CD4-positive, alpha-beta T cell (primary cell): ENCODE measurements around the gene ZNF385C. TPM values are rescaled to one million over a fixed set of nuclear protein-coding genes. Genes with fewer than 3 reads are reported as not detected.
A peak's percentile ranks its signal among the peaks of the same experiment; 100 is the strongest.
"Not testable (repeated sequence)": the region's sequence is repeated elsewhere in the genome, so short reads cannot be mapped to it uniquely, and the experiment has no call there.

ENCODE experiments used
- ATAC-seq: fragments of 200-7000 bp; cut with Tn5 transposase; one replicate; pipeline ENCODE4 v1.10.0; 2022; ENCODE audit warnings: mild to moderate bottlenecking; ENCODE audit not compliant: poor library complexity
- CTCF ChIA-PET: fragments of 350-600 bp; sonication (Branson Sonifier 250); formaldehyde crosslinking; loops from one replicate; lab custom pipeline; 2021; ENCODE audit warnings: antibody characterized with exemption, inconsistent platforms; lab: Charles Lee
- POLR2A ChIA-PET: fragments of 350-600 bp; sonication (Branson Sonifier 250); formaldehyde crosslinking; loops from one replicate; lab custom pipeline; 2021; ENCODE audit warnings: antibody characterized with exemption, inconsistent platforms; lab: Charles Lee
- DNase-seq, 14 experiments: peaks; one replicate each; pipeline ENCODE4 v3.0.0-alpha.2; 2013 to 2020; ENCODE audit warnings: mixed read lengths in 2 of 14
- H3K27ac ChIP-seq, 2 donors: one replicate each; pipeline versions ENCODE4 v1.5.1 to v1.7.0; 2013; ENCODE audit warnings: low read length in 2 of 2, low read depth in 1 of 2, mild to moderate bottlenecking in 1 of 2
- H3K27me3 ChIP-seq, 2 experiments: 1 replicate in 1 of 2; 2 replicates in 1 of 2; pipeline versions ENCODE4 v1.6.1 to v1.7.0; 2013; ENCODE audit warnings: low read length in 2 of 2, control low read depth in 1 of 2, mild to moderate bottlenecking in 1 of 2, moderate library complexity in 1 of 2; ENCODE audit not compliant: insufficient read depth in 2 of 2, control insufficient read depth in 1 of 2
- H3K36me3 ChIP-seq: one replicate; pipeline ENCODE4 v1.6.1; 2013; ENCODE audit warnings: low read length, control low read depth; ENCODE audit not compliant: insufficient read depth
- H3K4me1 ChIP-seq: one replicate; pipeline ENCODE4 v1.6.1; 2013; ENCODE audit warnings: low read length, control low read depth; ENCODE audit not compliant: insufficient read depth
- H3K4me3 ChIP-seq: one replicate; pipeline ENCODE4 v1.5.1; 2013; ENCODE audit warnings: mild to moderate bottlenecking, low read length, moderate library complexity
- H3K9me3 ChIP-seq, 2 experiments: 1 replicate in 1 of 2; 2 replicates in 1 of 2; pipeline versions ENCODE4 v1.6.1 to v1.7.0; 2013; ENCODE audit warnings: low read length in 2 of 2, mild to moderate bottlenecking in 2 of 2, control low read depth in 1 of 2, moderate library complexity in 1 of 2; ENCODE audit not compliant: control insufficient read depth in 1 of 2, insufficient read depth in 1 of 2
- H3K27ac Mint-ChIP-seq: one replicate; pipeline ENCODE4 v1.8.0; 2020; ENCODE audit warnings: mixed read lengths
- H3K27me3 Mint-ChIP-seq: one replicate; pipeline ENCODE4 v1.8.0; 2021; ENCODE audit warnings: mixed read lengths
- H3K36me3 Mint-ChIP-seq: one replicate; pipeline ENCODE4 v1.8.0; 2021; ENCODE audit warnings: low read depth, mixed read lengths
- H3K4me1 Mint-ChIP-seq: one replicate; pipeline ENCODE4 v1.8.0; 2021; ENCODE audit warnings: low read depth, mixed read lengths
- H3K4me3 Mint-ChIP-seq: one replicate; pipeline ENCODE4 v1.8.0; 2020; ENCODE audit warnings: mild to moderate bottlenecking, mixed read lengths
- H3K9me3 Mint-ChIP-seq: one replicate; pipeline ENCODE4 v1.8.0; 2020; ENCODE audit warnings: mixed read lengths
- intact Hi-C, 2 experiments: fragments of 100-400 bp; cut with DNase I in 1 of 2; cut with micrococcal nuclease in 1 of 2; formaldehyde crosslinking; loops; one replicate each; pipeline versions ENCODE4 v1.15.1 to v1.9.0; 2023 to 2025; cut with DNase I, micrococcal nuclease
- total RNA-seq, 174 experiments: library from RNA in 2 of 174; stranded (reverse) in 2 of 174; gene quantifications; one replicate each; pipeline ENCODE4 v1.2.3 and lab custom pipeline; 2021 to 2026
- TF ChIP-seq, protein P1 (sequence below): fragments of 200-600 bp; IDR thresholded peaks from one replicate; pipeline ENCODE4 v1.8.0; 2022; ENCODE audit warnings: antibody characterized with exemption, mild to moderate bottlenecking

Gene ZNF385C
- total RNA-seq, 2 experiments from 2014 or later, result 0.20 TPM; not detected in 1

DNA sequence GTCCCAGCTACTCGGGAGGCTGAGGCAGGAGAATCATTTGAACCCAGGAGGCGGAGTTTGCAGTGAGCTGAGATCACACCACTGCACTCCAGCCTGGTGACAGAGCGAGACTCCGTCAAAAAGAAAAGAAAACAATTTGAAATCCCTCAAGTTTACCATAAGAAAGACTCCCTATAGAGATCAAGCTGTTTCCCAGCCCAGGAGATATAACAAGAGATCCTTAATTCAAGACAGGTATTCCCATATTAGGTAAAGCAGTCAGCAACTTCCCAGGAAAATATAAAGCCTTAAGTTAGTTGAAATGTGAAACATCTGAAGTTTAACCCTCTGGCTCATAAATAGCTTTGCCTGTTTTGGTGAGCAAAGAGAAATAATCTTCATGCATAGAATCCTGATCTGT is 85.9 kb downstream of the ZNF385C start:
- H3K9me3 ChIP-seq, H3K4me3 ChIP-seq, H3K27ac Mint-ChIP-seq, H3K27me3 ChIP-seq, H3K27me3 Mint-ChIP-seq, H3K9me3 Mint-ChIP-seq, POLR2A ChIA-PET, DNase-seq, ATAC-seq, intact Hi-C loops, H3K27ac ChIP-seq: not testable (repeated sequence)
- CTCF ChIA-PET, result interaction anchor here (1.1 kb wide), 1 partner anchor 49 kb away, joined by 3 read pairs; no protein-coding TSS in a partner anchor
- Mint-ChIP-seq H3K4me1 (peaks cover 70% of the 10 kb centered on the region), H3K36me3 (peaks cover 50% of the 10 kb centered on the region), H3K4me3 (peak overlapping the region; percentile 7)
- peaks cover 61% of the 10 kb centered on the region for H3K4me1 ChIP-seq
- peaks cover 17% of the 10 kb centered on the region for H3K36me3 ChIP-seq

DNA sequence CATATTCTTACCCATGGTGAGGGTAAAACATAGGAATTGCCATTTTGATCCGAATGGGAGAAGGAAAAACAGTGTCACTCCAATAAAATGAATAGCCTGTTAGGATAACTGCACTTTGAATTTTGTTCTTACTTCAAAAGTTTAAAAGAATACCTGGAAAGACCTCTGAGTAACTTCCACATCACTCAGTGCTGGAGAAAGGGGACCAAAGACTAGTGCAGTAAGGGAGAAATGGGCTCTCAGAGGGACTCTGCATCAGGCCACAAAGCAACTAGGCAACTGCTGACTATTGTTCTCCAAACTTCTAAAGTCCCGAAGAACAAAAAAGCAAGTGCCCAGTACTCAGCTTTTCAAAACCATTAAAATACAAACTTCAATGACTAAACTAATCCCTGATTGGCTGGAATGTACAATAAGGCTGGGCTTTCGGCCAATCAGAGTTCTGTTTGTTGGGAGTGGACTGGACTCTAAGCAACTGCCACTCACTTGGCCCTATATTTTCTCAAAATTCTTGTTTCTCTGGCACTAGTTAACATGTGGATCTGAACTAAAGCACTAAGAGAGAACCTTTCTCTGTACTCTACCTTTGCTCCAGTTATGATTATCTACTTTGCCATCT is 87.3 kb downstream of the ZNF385C start:
- ChIA-PET POLR2A (no interaction called here), CTCF (no interaction called here)
- peaks cover 61% of the 10 kb centered on the region for H3K4me1 Mint-ChIP-seq
- intact Hi-C loops, result no loop called here
- Histone ChIP-seq H3K27me3 (no peaks in the 10 kb centered on the region), H3K27ac (no peak overlapping the region), H3K9me3 (no peaks in the 10 kb centered on the region), H3K36me3 (peaks cover 17% of the 10 kb centered on the region), H3K4me3 (no peak overlapping the region), H3K4me1 (peaks cover 55% of the 10 kb centered on the region)
- H3K27me3 Mint-ChIP-seq, result no peaks in the 10 kb centered on the region
- peak overlapping the region; percentile 10 for H3K27ac Mint-ChIP-seq
- no peaks in the 10 kb centered on the region for H3K9me3 Mint-ChIP-seq
- H3K36me3 Mint-ChIP-seq, result peaks cover 42% of the 10 kb centered on the region
- no peak for ATAC-seq
- peak overlapping the region; percentile 25 for H3K4me3 Mint-ChIP-seq
- DNase-seq, result peak in 1 of 14 experiments; percentile 22
- TF ChIP-seq, protein P1, sequence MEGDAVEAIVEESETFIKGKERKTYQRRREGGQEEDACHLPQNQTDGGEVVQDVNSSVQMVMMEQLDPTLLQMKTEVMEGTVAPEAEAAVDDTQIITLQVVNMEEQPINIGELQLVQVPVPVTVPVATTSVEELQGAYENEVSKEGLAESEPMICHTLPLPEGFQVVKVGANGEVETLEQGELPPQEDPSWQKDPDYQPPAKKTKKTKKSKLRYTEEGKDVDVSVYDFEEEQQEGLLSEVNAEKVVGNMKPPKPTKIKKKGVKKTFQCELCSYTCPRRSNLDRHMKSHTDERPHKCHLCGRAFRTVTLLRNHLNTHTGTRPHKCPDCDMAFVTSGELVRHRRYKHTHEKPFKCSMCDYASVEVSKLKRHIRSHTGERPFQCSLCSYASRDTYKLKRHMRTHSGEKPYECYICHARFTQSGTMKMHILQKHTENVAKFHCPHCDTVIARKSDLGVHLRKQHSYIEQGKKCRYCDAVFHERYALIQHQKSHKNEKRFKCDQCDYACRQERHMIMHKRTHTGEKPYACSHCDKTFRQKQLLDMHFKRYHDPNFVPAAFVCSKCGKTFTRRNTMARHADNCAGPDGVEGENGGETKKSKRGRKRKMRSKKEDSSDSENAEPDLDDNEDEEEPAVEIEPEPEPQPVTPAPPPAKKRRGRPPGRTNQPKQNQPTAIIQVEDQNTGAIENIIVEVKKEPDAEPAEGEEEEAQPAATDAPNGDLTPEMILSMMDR, result no peak

DNA sequence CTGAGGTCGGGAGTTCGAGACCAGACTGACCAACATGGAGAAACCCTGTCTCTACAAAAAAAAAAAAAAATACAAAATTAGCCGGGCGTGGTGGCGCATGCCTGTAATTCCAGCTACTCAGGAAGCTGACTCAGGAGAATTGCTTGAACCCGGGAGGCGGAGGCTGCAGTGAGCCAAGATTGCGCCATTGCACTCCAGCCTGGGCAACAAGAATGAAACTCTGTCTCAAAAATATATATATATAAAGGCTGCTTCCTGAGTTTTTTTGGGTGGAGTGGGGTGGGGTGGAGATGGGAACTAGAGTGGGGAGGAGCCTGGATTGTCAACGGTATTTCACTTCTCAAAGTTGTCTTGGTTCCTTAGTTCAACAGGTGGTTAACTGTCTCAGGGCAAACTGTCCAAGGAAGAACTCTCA is 88.0 kb downstream of the ZNF385C start:
- H3K27me3 Mint-ChIP-seq, H3K9me3 Mint-ChIP-seq, H3K27ac ChIP-seq, H3K27me3 ChIP-seq, POLR2A ChIA-PET, H3K4me3 ChIP-seq, H3K27ac Mint-ChIP-seq, intact Hi-C loops, DNase-seq, H3K9me3 ChIP-seq, ATAC-seq, H3K4me3 Mint-ChIP-seq: not testable (repeated sequence)
- peaks cover 57% of the 10 kb centered on the region for H3K4me1 Mint-ChIP-seq
- H3K36me3 Mint-ChIP-seq, result peaks cover 44% of the 10 kb centered on the region
- Histone ChIP-seq H3K4me1 (peaks cover 50% of the 10 kb centered on the region), H3K36me3 (peaks cover 15% of the 10 kb centered on the region)
- CTCF ChIA-PET, result interaction anchor here (0.7 kb wide), 1 partner anchor 45 kb away, joined by 3 read pairs; no protein-coding TSS in a partner anchor

DNA sequence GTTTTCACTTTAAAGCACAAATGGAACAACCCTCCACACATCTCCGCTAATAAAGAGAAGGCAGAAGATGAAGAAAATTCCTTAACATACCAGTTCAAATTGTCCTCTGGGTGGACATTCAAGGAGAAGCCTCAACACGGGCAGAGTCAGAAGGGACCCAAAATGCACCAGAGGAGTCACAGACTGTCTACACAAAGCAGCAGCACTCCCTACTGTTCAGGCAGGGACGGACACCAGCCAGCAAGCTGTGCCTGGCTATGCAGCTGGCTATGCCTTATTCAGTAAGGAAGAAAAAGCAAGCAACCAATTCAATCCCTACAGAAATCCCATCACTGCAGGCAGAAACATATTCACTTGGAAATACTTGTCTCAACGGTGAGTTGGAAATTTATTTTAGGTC is 89.1 kb downstream of the ZNF385C start:
- peaks cover 39% of the 10 kb centered on the region for H3K4me1 ChIP-seq
- intact Hi-C loops, result no loop called here
- H3K27me3 Mint-ChIP-seq, result no peaks in the 10 kb centered on the region
- H3K4me3 ChIP-seq, result no peak overlapping the region
- TF ChIP-seq, protein P1, result no peak
- no peak overlapping the region for H3K4me3 Mint-ChIP-seq
- POLR2A ChIA-PET, result interaction anchor here (1.2 kb wide), 1 partner anchor 9 kb away, joined by 5 read pairs; the partner anchor contains the start of gene DNAJC7
- DNase-seq, result no peak
- no peak overlapping the region for H3K27ac ChIP-seq
- no peak overlapping the region for H3K27ac Mint-ChIP-seq
- peaks cover 15% of the 10 kb centered on the region for H3K36me3 ChIP-seq
- H3K4me1 Mint-ChIP-seq, result peaks cover 61% of the 10 kb centered on the region
- no peaks in the 10 kb centered on the region for H3K9me3 Mint-ChIP-seq
- no peak for ATAC-seq
- H3K9me3 ChIP-seq, result no peaks in the 10 kb centered on the region
- CTCF ChIA-PET, result no interaction called here
- H3K27me3 ChIP-seq, result no peaks in the 10 kb centered on the region
- H3K36me3 Mint-ChIP-seq, result peaks cover 51% of the 10 kb centered on the region
